GM12878 (cell line): ENCODE results near the gene PLEKHM1. TPM values are rescaled to one million over a fixed set of nuclear protein-coding genes. Genes with fewer than 3 reads are reported as not detected.

Experiments used
- CEBPB ChIP-seq, 2 experiments: fragments of 150-350 bp in 1 of 2; IDR thresholded peaks; 2 replicates each; pipeline ENCODE4 v1.6.1; 2012 to 2014; ENCODE audit warnings: low read depth in 2 of 2, low read length in 2 of 2, borderline replicate concordance in 1 of 2, inconsistent platforms in 1 of 2
- CHD2 ChIP-seq: IDR thresholded peaks from 2 replicates; pipeline ENCODE4 v1.6.1; 2011; ENCODE audit warnings: low read depth, low read length, improper control_type of control experiment, borderline replicate concordance
- CREM ChIP-seq: IDR thresholded peaks from 2 replicates; pipeline ENCODE4 v1.6.1; 2014; ENCODE audit warnings: antibody characterized with exemption, low read depth
- GABPA ChIP-seq: IDR thresholded peaks from 2 replicates; pipeline ENCODE4 v1.6.1; 2014; ENCODE audit warnings: antibody characterized with exemption, low read depth, mild to moderate bottlenecking, inconsistent platforms
- KLF5 ChIP-seq: fragments of 450-650 bp; IDR thresholded peaks from 2 replicates; pipeline ENCODE4 v1.6.1; 2014; ENCODE audit warnings: mild to moderate bottlenecking; ENCODE audit not compliant: partially characterized antibody
- MAX ChIP-seq: IDR thresholded peaks from 2 replicates; pipeline ENCODE4 v1.6.1; 2012; ENCODE audit warnings: low read depth, low read length, improper control_type of control experiment
- MEF2A ChIP-seq: IDR thresholded peaks from 2 replicates; pipeline ENCODE4 v1.6.1; 2011; ENCODE audit warnings: low read depth, mild to moderate bottlenecking, low read length, moderate library complexity; ENCODE audit not compliant: insufficient read depth
- MTA3 ChIP-seq: IDR thresholded peaks from 2 replicates; pipeline ENCODE4 v1.6.1; 2012; ENCODE audit warnings: low read length, inconsistent platforms, borderline replicate concordance
- NR2F1 ChIP-seq: fragments of 450-650 bp; conservative IDR thresholded peaks from 2 replicates; pipeline ENCODE4 v1.6.1; 2017; ENCODE audit warnings: mild to moderate bottlenecking
- POLR2A ChIP-seq: IDR thresholded peaks from 2 replicates; pipeline ENCODE4 v1.6.1; 2011; ENCODE audit warnings: low read depth, mild to moderate bottlenecking, low read length
- RAD51 ChIP-seq: fragments of 450-650 bp; IDR thresholded peaks from 2 replicates; pipeline ENCODE4 v1.6.1; 2016; ENCODE audit warnings: moderate library complexity, mild to moderate bottlenecking, inconsistent platforms
- RB1 ChIP-seq: fragments of 450-650 bp; formaldehyde crosslinking; IDR thresholded peaks from 2 replicates; pipeline ENCODE4 v1.6.1; 2017; ENCODE audit warnings: mild to moderate bottlenecking, borderline replicate concordance
- RBBP5 ChIP-seq: fragments of 200-600 bp; sonication (generic); conservative IDR thresholded peaks from 2 replicates; pipeline ENCODE4 v1.6.1; 2016
- RCOR1 ChIP-seq: conservative IDR thresholded peaks from 2 replicates; pipeline ENCODE4 v1.6.1; 2012; ENCODE audit warnings: low read depth, low read length, improper control_type of control experiment
- SMAD5 ChIP-seq: IDR thresholded peaks from 2 replicates; pipeline ENCODE4 v1.6.1; 2016; ENCODE audit warnings: antibody characterized with exemption, low read depth
- SMC3 ChIP-seq: IDR thresholded peaks from 2 replicates; pipeline ENCODE4 v1.6.1; 2011; ENCODE audit warnings: low read length, improper control_type of control experiment, borderline replicate concordance
- SPI1 ChIP-seq: IDR thresholded peaks from 2 replicates; pipeline ENCODE4 v1.6.1; 2011; ENCODE audit warnings: low read depth, mild to moderate bottlenecking, low read length, moderate library complexity, borderline replicate concordance; ENCODE audit not compliant: insufficient read depth
- SREBF2 ChIP-seq: IDR thresholded peaks from 2 replicates; pipeline ENCODE4 v1.6.1; 2012; ENCODE audit warnings: mild to moderate bottlenecking, low read length
- STAT3 ChIP-seq: IDR thresholded peaks from 2 replicates; pipeline ENCODE4 v1.6.1; 2011; ENCODE audit warnings: low read depth, low read length, improper control_type of control experiment
- TBL1XR1 ChIP-seq: IDR thresholded peaks from 2 replicates; pipeline ENCODE4 v1.6.1; 2012; ENCODE audit warnings: low read depth, low read length, improper control_type of control experiment
- polyA plus RNA-seq, 11 experiments: library from polyadenylated mRNA; depleted of rRNA in 4 of 11; unstranded in 6 of 11; stranded (reverse) in 5 of 11; fragments of >200 nt; fragmentation: Nextera tagmentation in 4 of 11; fragmentation: Illumina TruSeq in 1 of 11; extraction: Ambion mirVana in 4 of 11; extraction: Trizol in 1 of 11; gene quantifications; 1 replicate in 1 of 11; 2 replicates in 10 of 11; pipeline versions ENCODE4 v1.2.1 to v1.2.3, GENCODE V29; 2011 to 2016; ENCODE audit warnings: inconsistent platforms in 2 of 11, missing spikeins in 2 of 11, low read depth in 1 of 11
- total RNA-seq, 4 experiments: library from RNA; depleted of rRNA in 3 of 4; stranded (reverse); fragments of >200 nt in 3 of 4; fragmentation: Illumina TruSeq in 1 of 4; extraction: Trizol in 1 of 4; gene quantifications; 2 replicates each; pipeline versions ENCODE4 v1.2.1 to v1.2.3, GENCODE V29; 2013 to 2021
- TF ChIP-seq, protein P1 (sequence below): fragments of 450-650 bp; IDR thresholded peaks from 2 replicates; pipeline ENCODE4 v1.6.1; 2017; ENCODE audit warnings: borderline replicate concordance
- TF ChIP-seq, protein P2 (sequence below): IDR thresholded peaks from 2 replicates; pipeline ENCODE4 v1.6.1; 2012; ENCODE audit warnings: mild to moderate bottlenecking, low read depth, low read length
- TF ChIP-seq, protein P3 (sequence below): fragments of 150-350 bp; IDR thresholded peaks from 2 replicates; pipeline ENCODE4 v1.6.1; 2016; ENCODE audit warnings: low read depth, low read length

Gene PLEKHM1
- total and polyA plus RNA-seq, 10 of the 15 experiments (the other 5 are each of a cell fraction or from before 2014, with no cell fraction given): 0.21 to 27.8 (median 9.4) TPM

DNA sequence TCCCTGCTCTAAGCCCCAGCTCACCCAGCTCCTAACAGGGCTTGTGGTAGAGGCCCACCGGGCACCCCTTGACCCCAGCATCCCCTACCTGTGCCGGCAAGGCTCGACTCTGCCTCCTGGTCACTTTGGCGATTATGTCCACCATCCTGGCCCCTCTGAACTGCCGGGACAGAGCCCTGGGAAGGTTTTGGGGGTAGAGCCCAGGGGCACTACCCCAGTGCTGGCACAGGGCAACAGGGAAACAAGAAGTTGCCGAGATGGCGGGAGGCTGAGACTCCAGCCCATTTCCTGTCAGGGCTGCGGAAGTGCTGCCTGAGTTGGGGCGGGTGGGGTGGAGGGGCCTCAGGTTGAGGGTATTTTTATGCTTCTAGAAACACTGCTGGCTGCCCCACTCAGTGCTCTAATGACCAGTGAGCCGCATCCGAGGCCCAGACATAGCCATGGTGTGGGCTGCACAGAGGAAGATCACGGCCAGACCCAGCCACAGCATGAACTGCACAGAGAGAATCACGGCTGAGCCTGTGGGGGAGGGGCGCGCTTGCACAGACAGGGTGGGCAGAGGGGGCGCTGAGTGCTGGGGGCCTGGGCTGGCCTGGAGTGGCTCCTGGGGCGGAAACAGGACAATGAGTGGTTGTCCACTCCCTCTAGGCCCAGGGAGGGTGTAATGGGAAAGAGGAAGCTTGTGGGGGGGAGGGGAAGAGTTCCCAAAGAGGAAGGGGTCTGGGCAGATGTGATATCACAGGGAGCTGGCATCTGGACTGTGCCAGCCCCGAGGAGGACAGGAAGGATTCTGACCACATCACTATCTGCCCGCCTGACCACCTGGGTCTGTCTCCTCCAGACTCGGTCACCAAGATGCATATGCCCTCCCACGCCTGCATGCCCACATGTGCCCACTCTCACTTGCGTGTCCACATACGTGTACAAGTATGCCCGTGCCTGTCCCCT lies 80.1 kb downstream of the PLEKHM1 start (continued):
- TF ChIP-seq, protein P1, sequence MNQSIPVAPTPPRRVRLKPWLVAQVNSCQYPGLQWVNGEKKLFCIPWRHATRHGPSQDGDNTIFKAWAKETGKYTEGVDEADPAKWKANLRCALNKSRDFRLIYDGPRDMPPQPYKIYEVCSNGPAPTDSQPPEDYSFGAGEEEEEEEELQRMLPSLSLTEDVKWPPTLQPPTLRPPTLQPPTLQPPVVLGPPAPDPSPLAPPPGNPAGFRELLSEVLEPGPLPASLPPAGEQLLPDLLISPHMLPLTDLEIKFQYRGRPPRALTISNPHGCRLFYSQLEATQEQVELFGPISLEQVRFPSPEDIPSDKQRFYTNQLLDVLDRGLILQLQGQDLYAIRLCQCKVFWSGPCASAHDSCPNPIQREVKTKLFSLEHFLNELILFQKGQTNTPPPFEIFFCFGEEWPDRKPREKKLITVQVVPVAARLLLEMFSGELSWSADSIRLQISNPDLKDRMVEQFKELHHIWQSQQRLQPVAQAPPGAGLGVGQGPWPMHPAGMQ: no peak
- TF ChIP-seq, protein P2, sequence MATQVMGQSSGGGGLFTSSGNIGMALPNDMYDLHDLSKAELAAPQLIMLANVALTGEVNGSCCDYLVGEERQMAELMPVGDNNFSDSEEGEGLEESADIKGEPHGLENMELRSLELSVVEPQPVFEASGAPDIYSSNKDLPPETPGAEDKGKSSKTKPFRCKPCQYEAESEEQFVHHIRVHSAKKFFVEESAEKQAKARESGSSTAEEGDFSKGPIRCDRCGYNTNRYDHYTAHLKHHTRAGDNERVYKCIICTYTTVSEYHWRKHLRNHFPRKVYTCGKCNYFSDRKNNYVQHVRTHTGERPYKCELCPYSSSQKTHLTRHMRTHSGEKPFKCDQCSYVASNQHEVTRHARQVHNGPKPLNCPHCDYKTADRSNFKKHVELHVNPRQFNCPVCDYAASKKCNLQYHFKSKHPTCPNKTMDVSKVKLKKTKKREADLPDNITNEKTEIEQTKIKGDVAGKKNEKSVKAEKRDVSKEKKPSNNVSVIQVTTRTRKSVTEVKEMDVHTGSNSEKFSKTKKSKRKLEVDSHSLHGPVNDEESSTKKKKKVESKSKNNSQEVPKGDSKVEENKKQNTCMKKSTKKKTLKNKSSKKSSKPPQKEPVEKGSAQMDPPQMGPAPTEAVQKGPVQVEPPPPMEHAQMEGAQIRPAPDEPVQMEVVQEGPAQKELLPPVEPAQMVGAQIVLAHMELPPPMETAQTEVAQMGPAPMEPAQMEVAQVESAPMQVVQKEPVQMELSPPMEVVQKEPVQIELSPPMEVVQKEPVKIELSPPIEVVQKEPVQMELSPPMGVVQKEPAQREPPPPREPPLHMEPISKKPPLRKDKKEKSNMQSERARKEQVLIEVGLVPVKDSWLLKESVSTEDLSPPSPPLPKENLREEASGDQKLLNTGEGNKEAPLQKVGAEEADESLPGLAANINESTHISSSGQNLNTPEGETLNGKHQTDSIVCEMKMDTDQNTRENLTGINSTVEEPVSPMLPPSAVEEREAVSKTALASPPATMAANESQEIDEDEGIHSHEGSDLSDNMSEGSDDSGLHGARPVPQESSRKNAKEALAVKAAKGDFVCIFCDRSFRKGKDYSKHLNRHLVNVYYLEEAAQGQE: no peak
- no peak for TF ChIP-seq RAD51
- no peak for TF ChIP-seq MTA3
- no peak for TF ChIP-seq TBL1XR1
- no peak for TF ChIP-seq SREBF2
- peak; percentile 77; the same call in 1 of the 2 replicates for TF ChIP-seq NR2F1
- no peak for TF ChIP-seq SMC3
- no peak; the same call in 1 of the 2 replicates for TF ChIP-seq SMAD5
- peak; percentile 64; the same call in 1 of the 2 replicates for TF ChIP-seq SPI1
- TF ChIP-seq KLF5: no peak
- TF ChIP-seq STAT3: no peak
- peak; percentile 21; the same call in 1 of the 2 replicates for TF ChIP-seq RB1
- TF ChIP-seq, protein P3, sequence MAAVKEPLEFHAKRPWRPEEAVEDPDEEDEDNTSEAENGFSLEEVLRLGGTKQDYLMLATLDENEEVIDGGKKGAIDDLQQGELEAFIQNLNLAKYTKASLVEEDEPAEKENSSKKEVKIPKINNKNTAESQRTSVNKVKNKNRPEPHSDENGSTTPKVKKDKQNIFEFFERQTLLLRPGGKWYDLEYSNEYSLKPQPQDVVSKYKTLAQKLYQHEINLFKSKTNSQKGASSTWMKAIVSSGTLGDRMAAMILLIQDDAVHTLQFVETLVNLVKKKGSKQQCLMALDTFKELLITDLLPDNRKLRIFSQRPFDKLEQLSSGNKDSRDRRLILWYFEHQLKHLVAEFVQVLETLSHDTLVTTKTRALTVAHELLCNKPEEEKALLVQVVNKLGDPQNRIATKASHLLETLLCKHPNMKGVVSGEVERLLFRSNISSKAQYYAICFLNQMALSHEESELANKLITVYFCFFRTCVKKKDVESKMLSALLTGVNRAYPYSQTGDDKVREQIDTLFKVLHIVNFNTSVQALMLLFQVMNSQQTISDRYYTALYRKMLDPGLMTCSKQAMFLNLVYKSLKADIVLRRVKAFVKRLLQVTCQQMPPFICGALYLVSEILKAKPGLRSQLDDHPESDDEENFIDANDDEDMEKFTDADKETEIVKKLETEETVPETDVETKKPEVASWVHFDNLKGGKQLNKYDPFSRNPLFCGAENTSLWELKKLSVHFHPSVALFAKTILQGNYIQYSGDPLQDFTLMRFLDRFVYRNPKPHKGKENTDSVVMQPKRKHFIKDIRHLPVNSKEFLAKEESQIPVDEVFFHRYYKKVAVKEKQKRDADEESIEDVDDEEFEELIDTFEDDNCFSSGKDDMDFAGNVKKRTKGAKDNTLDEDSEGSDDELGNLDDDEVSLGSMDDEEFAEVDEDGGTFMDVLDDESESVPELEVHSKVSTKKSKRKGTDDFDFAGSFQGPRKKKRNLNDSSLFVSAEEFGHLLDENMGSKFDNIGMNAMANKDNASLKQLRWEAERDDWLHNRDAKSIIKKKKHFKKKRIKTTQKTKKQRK: no peak
- no peak for TF ChIP-seq RBBP5
- no peak for TF ChIP-seq MEF2A
- 0 out of 2 replicates have a peak, but pooled peaks have one; percentile 26 for TF ChIP-seq MAX
- TF ChIP-seq CREM: peak; percentile 42; the same call in 1 of the 2 replicates
- TF ChIP-seq CEBPB (IDR thresholded peaks at IDR 0.05; ENCODE audit: borderline replicate concordance in 1 of 2, low read depth in 2 of 2, low read length in 2 of 2): no peak
- TF ChIP-seq RCOR1: no peak
- peak; percentile 77 for TF ChIP-seq POLR2A
- TF ChIP-seq GABPA: peak; percentile 52; the same call in 1 of the 2 replicates
- peak; percentile 47; the same call in 1 of the 2 replicates for TF ChIP-seq CHD2
